IMR-90 (cell line): ENCODE data around the gene COX8A.

Experiments used
- MAFK ChIP-seq: IDR thresholded peaks from 2 replicates; pipeline ENCODE4 v1.6.1; 2012; ENCODE audit warnings: low read depth, low read length, improper control_type of control experiment
- RCOR1 ChIP-seq: IDR thresholded peaks from 2 replicates; pipeline ENCODE4 v1.6.1; 2012; ENCODE audit warnings: mild to moderate bottlenecking, low read length, improper control_type of control experiment; ENCODE audit not compliant: insufficient replicate concordance
- TF ChIP-seq, protein P1 (sequence below): conservative IDR thresholded peaks from 2 replicates; pipeline ENCODE4 v1.5.1; 2012; ENCODE audit warnings: mild to moderate bottlenecking, low read depth, low read length, improper control_type of control experiment
- TF ChIP-seq, protein P2 (sequence below): fragments of 150-350 bp; IDR thresholded peaks from 2 replicates; pipeline ENCODE4 v1.6.1; 2017; ENCODE audit warnings: mild to moderate bottlenecking, antibody characterized with exemption, low read length, low read depth

DNA sequence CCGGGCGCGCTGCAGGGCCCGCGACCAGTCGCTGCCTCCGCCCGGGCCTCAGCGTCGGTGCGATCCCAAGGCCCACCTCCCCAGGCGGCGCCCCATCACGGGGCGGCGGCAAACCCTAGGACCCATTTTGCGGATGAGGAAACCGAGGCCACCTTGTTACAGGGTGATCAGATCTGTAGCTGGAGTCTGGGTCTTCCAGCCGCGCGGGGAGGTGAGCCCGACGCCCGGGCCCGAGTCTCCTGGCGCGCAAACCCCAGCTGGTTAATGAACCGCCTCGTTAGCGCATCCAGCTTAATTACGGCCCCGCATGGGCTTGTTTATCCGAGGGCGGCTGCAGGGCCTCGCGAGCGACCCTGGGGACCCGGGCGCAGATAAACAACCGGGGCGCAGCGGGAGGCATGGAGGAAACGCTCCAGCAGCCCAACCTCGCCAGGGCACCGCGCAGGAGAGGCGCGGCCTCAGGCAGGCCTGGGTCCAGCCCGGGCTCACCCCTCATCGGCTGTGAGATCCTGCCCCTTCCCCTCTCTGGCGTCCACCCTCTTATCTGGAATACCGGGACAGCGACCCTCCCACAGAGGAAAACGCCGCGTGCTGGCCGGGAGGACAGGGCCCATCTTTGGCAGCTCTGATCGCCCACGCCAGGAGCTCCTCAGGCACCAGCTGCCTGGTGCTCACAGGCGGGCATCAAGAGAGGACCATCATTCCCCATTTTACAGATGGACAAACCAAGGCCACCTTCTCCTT lies 26.5 kb downstream of the COX8A start:
- TF ChIP-seq, protein P1, sequence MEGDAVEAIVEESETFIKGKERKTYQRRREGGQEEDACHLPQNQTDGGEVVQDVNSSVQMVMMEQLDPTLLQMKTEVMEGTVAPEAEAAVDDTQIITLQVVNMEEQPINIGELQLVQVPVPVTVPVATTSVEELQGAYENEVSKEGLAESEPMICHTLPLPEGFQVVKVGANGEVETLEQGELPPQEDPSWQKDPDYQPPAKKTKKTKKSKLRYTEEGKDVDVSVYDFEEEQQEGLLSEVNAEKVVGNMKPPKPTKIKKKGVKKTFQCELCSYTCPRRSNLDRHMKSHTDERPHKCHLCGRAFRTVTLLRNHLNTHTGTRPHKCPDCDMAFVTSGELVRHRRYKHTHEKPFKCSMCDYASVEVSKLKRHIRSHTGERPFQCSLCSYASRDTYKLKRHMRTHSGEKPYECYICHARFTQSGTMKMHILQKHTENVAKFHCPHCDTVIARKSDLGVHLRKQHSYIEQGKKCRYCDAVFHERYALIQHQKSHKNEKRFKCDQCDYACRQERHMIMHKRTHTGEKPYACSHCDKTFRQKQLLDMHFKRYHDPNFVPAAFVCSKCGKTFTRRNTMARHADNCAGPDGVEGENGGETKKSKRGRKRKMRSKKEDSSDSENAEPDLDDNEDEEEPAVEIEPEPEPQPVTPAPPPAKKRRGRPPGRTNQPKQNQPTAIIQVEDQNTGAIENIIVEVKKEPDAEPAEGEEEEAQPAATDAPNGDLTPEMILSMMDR: no peak
- TF ChIP-seq RCOR1 (no peak), MAFK (no peak)
- TF ChIP-seq, protein P2, sequence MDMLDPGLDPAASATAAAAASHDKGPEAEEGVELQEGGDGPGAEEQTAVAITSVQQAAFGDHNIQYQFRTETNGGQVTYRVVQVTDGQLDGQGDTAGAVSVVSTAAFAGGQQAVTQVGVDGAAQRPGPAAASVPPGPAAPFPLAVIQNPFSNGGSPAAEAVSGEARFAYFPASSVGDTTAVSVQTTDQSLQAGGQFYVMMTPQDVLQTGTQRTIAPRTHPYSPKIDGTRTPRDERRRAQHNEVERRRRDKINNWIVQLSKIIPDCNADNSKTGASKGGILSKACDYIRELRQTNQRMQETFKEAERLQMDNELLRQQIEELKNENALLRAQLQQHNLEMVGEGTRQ: no peak
